HG03045 (cell line): ENCODE results near the gene TRIM44.

Source experiments
- ATAC-seq: cut with Tn5 transposase; IDR thresholded peaks from one replicate; pipeline ENCODE4 v1.9.1; 2021; ENCODE audit warnings: mild to moderate bottlenecking, moderate library complexity; ENCODE audit not compliant: unreplicated experiment

Gene TRIM44

GRCh38 chr11:35785287-35786167, 123.0 kb downstream of the TRIM44 start:
- no peak for ATAC-seq

- ATAC-seq = no peak
Observed at GRCh38 chr11:35786188-35786587, 123.6 kb downstream of the TRIM44 start.

- ATAC-seq = no peak
Observed at GRCh38 chr11:35787013-35787504, 124.5 kb downstream of the TRIM44 start.

DNA sequence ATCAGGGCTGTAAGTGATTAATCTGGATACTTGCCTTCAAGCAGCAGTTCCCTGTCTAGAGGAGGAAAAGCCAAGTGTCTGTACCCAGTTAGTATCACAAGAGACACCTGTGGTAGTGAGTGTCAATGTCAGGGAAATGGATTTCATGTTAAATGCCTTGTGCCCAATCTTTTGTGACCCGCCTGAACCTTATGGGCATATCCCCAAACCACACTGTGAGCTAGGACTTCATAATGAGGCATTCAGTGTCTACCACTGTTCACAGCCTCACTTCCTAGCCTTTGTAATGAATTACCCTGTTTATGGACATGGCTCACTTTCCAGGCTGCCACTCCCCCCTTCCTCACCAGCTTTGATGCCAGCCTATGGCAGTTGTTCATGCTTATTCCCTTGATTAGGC, 125.1 kb downstream of the TRIM44 start:
- ATAC-seq = no peak

DNA sequence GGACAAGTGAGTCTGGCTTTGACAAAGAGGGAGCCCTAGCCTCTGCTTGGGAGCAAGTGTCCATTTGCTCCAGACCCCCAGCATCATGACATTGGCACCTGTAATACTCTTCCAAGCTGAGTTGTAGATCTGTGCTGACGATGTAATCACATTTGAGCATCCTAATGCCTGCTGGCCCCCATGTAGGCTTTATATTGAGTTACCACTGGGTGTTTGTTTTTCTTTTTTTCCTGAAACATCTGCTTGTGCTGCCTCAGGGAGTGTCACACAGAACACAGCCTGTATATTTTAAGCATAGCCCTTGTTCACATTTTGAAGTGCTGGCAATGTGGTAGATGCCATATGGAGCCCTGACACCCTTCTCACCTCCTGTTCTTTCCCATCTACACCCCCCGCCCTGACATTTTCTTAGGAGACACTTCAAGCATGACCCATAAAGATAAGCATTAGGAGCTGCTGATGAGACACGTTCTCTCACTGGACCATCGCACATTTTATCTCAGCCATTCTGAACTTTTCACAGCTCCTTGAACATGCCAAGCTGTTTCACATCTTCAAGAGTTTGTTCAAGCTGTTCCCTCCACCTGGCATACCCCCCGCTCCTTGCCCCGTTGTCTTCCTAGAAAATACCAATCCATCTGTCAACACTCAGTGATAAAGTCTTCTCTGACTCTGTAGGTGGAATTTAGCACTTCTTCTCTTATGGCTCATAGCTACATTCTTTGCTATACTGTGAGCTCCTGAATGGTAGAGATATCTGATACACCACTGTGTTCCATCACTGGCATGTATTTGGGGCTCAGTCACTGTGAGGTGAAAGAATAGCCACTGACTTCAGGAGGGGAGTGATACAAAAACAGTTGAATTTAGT, 128.7 kb downstream of the TRIM44 start:
- no peak for ATAC-seq

GRCh38 chr11:35792148-35792845, 129.7 kb downstream of the TRIM44 start:
- no peak for ATAC-seq

DNA sequence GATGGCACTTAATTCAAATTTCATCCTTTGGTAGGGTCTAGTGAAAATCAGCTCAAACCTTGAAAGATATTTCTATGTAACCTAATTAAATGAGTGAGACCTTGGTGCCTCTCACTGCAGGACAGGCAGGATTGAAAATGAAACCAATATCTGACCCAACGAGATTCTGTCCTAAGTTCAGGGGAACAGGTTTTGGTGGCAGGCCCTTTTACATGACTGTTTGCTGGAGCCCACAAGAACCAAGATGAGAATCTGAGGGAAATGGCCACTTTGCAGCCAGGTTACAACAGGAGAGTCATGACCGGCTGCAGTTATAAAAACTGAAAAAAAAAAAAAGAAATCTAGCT, 130.2 kb downstream of the TRIM44 start:
- no peak for ATAC-seq

DNA sequence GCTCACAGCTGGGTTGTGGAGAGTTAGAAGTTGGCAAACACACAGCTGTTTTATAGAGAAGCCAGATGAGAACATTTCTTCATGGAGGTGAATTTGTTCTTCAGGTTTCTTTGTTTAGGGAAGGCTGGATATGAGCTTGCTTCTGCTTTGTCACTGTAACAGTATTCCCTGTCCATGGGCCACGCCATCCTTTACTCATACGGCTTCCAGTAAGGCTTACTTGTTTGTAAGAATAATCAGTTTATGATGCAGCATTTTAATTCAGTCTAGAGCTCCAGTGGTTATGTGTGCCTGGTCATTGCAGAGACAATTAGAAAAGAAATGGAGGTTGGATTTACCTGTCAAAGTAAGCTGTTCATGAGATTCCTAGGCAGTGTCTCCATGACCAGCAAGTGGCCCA, 131.8 kb downstream of the TRIM44 start:
- no peak for ATAC-seq

- no peak for ATAC-seq
Observed at GRCh38 chr11:35794850-35795249, 132.3 kb downstream of the TRIM44 start.

DNA sequence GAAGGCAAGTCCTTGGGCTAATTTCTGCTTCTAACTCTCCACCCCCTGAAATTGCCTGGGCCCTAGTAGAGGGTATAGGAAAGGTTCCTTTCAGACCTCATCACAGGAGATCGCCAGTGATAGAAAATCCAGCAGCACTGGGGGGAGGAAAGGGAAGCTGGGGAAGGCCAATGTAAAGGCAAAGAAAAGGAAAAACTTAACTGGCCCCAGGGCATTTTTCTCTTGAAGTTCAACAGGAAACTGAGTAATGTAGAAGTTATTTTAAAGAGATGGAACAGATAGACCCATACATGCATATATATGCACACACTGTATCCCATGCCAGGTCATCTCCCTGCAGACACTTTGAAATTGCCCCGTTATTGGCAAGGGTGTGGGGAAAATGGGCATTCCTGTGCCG, 134.0 kb downstream of the TRIM44 start:
- ATAC-seq = no peak

GRCh38 chr11:35798423-35798822, 135.8 kb downstream of the TRIM44 start:
- ATAC-seq = no peak

DNA sequence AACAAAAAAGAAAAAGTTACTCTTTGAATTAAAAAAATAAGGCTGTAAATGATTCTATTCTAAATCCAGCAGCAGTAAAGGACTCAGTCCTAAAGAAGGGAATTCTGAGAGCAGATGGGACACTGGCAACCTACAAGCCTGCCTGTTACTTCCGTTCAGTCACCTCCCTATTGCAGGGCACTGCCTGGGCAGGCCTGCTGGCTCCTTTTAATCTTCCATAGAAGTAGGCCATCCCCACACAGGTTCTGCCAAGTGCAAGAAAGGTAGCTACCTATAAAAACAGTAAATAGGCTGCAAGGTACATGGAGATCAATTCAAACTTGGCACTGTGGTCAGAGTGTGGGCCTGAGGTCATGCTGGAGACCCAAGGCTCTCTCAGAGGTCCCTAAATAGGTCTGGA, 136.4 kb downstream of the TRIM44 start:
- ATAC-seq = no peak

DNA sequence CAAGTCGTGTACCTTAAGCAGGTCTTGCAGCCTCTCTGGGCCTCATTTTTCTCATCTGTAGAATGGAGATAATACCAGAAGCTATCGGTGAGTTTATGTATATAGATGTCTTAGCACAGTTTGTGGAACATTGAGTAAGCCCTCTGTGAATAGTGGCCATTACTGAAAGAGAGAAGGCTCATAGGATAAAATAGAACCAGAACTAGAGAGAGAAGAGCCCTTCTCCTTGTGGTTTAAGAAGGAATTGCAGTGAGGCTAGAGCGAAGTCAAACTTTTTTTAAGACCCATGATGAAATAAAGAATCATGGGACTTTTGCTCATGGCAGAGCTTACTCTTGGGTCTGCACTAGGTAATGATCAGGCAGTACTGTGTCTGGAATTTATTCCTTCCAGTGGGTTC, 137.1 kb downstream of the TRIM44 start:
- no peak for ATAC-seq

- peak; percentile 44 for ATAC-seq
Observed at GRCh38 chr11:35800970-35801953, 138.7 kb downstream of the TRIM44 start.

GRCh38 chr11:35802221-35802620, 139.6 kb downstream of the TRIM44 start:
- ATAC-seq = no peak

GRCh38 chr11:35802672-35803071, 140.1 kb downstream of the TRIM44 start:
- no peak for ATAC-seq

DNA sequence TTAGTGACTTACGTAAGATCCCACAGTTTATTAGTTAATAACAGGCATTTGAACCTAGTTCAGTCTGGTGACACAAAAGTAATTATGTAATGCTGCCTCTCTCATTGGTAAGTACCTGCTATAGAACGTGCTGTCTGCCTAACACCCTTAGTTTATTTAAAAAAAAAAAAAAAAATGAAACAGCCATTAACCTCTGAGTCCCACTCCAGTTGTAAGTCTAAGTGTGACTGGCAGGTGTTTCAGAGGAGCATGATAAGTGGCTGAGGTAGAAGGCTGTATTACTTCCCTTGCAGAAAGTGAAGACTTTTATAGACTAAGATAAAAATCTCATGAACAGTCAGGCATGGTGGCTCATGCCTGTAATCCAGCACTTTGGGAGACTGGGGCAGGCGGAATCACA, 140.5 kb downstream of the TRIM44 start:
- no peak for ATAC-seq

- ATAC-seq = no peak
Observed at GRCh38 chr11:35804451-35805040, 142.0 kb downstream of the TRIM44 start.

DNA sequence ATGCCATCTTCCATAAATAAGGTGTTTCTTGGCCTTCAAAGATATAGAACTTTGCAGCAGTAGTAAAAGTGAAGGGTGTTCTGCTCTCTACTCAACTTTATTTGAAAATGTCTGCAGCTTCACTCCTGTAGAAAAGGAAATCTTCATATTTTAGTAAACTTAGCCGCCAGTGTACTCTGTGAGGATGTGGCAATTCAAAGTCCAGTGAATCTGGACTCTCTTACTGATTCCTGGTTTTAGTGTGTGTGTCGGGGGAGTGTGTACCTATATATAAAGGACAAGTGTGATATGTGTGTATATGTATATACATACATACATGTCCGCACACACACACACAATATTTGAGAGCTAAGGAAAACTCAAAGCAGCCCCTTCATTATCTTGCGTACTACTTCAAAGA, 147.0 kb downstream of the TRIM44 start:
- no peak for ATAC-seq
